ENCODE measurements around the gene TRAF5.

- TF ChIP-seq CTCF (IDR thresholded peaks at IDR 0.05; ENCODE audit: low read length) = no peak
- TF ChIP-seq EZH2 (optimal IDR thresholded peaks at IDR 0.05; ENCODE audit: low read depth, low read length) = no peak
- TF ChIP-seq EZH2phosphoT487 (IDR thresholded peaks at IDR 0.05; ENCODE audit: low read length) = no peak
Observed at GRCh38 chr1:211327346-211327921, 801 bp downstream of the TRAF5 start.
